CD4-positive, alpha-beta T cell treated with Interleukin-4 for 1 hour (primary cell): ENCODE measurements around the gene CDH4.
"Not testable (repeated sequence)": the region's sequence is repeated elsewhere in the genome, so short reads cannot be mapped to it uniquely, and the experiment has no call there.

Experiments
- DNase-seq, 2 donors: peaks; one replicate each; pipeline ENCODE4 v3.0.0-alpha.2; 2020 to 2022

Gene CDH4

DNA sequence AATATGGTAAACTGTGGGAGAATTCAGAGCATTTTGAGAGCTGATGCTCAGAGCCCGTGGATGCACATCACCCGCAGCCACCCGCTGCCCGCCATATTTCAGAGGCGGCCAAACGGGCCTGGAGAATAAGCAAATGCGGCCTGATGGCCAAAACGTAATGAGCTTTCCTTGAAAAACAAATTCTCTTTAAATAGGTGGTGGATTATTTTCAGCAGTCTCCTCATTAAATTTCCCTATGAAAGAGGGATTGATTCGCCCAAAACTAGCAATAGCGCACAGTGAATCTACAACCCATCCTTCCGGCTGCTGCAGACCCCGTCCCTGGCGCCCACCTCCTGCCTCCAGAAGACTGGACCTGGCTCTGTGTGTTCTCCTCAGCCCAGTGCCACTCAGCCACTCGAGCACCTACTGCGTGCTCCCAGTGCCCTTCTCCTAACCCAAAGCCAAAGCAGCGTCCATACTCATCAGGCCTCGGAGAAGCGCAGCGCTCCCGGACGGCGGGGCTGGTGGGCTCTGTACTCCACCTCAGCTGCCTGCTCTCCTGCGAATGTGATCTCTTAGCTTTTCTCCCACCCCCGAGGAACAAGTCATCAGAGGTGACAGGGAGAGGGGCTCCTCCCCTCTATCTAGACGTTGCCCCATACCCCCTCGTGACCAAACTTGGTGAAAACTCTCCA lies 588.9 kb downstream of the CDH4 start:
- DNase-seq: no peak

DNA sequence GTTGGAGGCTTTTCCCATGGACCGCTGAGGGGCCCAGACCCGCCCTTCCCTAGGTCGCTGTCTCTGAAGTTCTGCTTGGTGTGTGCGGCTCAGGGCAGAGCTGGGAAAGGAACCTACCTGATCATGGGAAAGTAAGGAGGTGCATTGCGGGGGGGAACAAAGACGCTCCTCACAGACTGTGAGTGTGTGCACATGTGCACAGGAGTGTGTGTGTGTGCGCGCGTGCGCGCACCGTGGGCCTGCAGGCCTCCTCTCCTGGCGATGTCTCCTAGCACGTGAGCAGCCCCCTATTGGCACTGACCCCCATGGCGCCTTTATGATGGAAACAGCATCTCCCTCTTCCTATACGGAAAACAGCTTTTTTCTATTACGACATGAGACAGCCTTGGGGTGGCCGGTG lies 589.5 kb downstream of the CDH4 start:
- no peak for DNase-seq

DNA sequence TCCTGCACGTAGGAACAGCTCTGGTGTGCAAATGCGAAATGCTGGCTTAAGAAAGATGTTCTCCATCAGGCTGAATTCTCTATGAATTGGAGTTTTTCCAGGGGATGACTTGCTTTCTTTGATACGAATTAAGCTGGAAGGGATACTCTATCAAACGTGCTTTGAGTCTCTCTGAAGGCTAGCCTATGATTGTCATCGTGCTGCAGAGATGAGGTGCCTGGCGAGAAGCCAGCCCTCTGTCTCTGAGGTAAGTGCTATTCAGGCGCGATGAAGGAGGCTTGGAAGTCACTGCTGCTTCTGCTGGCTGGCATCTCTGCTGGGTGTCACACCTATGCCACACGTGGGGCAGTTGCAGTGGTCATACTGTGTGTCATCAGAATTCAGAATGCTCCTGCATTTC lies 589.9 kb downstream of the CDH4 start:
- DNase-seq: no peak

DNA sequence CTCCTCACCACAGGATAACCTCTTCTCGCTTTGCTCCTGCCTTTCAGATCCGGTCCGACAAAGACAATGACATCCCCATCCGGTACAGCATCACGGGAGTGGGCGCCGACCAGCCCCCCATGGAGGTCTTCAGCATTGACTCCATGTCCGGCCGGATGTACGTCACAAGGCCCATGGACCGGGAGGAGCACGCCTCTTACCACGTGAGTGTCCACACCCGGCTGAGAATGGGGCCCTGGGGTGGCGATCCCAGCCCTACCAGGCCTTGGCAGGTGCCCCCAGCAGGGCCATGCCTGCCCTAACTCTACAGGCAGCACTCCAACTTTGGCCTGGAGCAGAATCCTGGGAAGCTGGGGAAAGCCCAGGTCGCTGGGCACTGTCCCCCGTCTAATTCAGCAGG lies 592.6 kb downstream of the CDH4 start:
- DNase-seq: no peak

DNA sequence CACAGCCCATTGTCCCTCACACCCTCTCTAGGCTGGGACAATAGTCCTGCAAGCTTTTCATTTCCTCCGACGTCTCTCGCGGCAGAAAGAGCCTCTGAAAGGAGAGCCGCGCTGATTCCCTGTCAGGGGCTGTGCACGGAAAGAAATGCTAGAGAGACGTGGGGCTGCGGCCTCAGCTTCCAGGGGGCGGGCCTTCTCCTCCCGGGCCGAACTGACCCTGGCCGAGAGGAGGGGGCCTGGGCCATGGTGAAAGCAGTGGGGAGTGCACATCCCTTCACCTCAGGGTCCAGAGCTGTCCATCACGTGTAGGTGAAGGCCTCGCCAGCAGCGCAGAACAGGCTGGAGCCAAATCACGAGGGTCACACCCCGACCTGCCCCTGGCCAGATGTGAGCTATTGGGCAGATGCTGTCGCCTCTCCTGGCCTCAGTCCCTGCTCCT lies 593.2 kb downstream of the CDH4 start:
- no peak for DNase-seq

DNA sequence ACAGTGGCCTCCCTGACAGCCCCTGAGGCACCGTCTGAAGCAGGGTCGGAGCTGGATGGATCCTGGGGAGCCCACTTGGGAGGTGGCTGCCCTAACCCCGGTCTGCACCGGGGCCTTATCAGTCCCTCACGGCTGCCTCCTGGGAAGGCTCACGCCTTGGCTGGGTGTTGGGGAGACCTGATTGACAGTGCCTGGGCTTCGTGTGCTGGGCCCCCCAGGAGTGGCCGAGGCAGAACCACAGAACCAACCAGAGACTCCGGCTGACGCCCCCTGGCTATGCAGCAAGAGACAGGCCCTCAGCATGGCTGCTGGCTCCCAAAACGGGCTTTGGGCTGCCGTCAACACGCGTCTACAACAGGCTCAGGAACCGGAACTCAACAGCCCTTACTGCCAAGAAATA lies 594.0 kb downstream of the CDH4 start:
- no peak for DNase-seq

DNA sequence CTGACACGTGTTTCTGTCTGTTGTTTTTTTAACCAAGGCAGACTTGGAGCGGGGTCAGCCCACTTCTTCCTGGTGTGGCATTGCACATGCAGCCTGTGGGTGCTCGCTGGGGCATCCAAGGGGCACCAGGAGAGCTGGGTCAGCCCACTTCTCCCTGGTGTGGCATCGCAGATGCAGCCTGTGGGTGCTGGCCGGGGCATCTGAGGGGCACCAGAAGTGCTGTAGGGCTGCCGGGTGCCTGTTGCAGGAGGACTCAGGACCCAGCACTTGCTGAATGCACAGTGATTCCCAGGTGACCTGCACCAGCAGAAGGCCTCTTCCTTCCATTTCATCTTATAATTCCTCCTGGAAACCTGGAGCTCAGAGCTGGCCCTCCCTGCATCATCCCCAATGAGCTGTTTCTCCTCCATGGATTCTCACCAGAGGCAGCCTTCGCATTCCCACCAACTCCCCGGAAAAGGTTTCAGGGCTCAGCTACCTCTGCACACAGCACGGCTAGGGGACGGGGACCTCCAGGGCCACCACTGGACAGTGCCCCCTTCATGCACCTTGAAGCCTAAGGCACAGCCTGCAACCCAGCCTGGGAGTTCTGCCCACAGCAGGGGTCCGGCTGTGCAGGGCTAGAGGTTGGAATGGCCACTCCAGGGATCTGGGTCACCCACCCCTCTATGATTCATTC lies 594.8 kb downstream of the CDH4 start:
- DNase-seq: no peak

DNA sequence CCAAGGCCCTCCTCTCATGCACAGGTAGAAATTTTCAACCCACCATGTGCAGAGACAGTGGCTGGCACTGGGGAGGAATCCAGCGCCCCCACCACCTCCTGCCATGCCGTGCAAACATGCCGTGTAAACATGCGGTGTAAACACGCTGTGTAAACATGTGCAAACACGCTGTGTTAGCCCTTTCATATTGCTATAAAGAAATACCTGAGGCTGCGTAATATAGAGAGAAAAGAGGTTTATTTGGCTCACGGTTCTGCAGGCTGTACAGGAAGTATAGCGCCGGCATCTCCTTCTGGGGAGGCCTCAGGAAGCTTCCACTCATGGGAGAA lies 595.3 kb downstream of the CDH4 start:
- DNase-seq: no peak

DNA sequence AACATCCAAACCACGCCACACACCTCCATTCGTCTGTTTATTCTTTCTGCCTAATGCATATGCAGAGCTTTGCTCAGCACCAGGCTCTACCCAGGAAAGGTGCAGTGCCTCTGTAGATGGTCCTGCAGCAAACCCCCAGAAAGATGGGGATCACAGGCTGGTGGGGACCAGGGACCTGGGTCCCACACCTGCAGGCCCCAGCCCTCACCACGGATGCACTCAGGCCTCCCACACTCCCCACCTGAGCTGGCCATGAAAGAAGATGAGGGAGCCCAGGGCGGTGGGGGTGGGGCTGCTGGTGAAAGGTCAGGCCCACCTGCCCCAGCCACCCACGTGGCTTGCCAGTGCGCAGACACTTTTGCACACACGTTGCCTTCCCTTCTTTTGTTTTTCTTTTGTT lies 595.9 kb downstream of the CDH4 start:
- no peak for DNase-seq

DNA sequence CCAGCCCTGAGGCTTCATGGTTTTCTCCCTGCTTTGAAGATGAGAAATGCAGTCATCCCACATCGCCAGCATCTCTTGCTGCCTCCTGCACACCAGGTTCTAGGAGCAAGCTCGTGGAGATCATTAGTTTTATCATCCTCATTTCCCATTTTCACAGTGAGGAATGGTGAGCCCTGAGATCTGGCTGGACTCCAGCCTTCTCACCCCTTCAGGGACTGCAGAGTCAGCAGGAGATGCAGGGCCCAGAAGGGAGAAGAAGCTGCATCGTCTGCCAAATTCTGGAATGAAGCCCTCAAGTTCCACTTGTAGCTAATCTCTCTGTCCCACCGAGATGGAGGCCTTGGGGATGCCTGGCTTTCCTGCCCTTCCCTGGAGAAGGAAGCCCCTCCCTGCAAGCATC lies 596.8 kb downstream of the CDH4 start:
- no peak for DNase-seq

DNA sequence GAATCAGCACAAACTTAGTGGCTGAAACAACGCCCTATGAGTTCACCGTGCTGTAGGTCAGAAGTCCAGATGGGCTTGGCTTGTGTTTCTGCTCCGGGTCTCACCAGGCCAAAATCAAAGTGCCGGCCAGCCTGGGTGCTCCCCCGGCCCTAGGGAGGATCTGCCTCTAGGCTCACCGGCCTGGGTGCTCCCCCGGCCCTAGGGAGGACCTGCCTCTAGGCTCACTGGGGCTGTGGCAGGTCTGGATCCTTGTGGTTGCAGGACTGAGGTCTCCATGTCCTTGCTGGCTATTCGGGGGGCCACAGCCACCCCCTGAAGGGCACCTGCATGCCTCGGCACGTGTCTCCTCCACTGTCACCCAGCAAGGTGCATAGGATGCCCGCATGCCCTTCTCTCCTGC lies 597.3 kb downstream of the CDH4 start:
- no peak for DNase-seq

DNA sequence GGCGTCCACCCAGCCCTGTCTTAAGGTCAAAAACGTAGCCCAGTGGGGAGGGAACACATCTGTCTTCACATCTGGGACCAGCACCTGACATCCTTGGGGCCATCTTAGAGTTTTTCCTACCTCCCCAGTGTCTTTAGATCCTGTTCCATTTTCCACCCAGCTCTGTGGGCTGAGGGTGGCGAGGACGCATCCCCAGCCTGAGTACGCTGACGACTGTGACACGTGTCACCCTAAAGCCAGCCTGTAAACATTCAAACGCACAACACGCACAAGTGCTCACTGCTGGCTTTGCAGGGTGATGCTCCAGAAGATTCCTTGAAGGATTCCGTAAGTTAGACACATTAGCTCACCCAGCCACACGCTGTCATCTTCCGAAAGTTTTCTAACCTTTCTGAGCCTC lies 597.8 kb downstream of the CDH4 start:
- no peak for DNase-seq

DNA sequence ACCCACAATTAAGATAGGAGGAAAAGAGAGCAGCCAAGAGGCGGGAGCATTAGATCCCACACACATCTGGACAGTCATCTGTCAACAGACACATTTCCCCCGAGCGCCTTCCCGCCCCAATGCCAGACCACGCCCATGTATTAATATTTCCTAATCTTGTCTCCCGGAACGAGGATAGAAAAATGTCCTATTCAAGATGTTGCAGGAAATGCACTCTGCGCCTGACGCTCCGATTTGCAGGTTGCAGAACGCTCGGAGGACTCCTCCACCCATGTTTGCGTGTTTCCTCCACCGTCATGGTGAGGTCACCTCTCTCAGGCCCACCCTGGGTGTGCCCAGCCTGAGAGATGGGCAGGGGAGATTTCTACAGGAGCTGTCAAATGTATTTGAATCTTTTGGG lies 598.4 kb downstream of the CDH4 start:
- DNase-seq: no peak

DNA sequence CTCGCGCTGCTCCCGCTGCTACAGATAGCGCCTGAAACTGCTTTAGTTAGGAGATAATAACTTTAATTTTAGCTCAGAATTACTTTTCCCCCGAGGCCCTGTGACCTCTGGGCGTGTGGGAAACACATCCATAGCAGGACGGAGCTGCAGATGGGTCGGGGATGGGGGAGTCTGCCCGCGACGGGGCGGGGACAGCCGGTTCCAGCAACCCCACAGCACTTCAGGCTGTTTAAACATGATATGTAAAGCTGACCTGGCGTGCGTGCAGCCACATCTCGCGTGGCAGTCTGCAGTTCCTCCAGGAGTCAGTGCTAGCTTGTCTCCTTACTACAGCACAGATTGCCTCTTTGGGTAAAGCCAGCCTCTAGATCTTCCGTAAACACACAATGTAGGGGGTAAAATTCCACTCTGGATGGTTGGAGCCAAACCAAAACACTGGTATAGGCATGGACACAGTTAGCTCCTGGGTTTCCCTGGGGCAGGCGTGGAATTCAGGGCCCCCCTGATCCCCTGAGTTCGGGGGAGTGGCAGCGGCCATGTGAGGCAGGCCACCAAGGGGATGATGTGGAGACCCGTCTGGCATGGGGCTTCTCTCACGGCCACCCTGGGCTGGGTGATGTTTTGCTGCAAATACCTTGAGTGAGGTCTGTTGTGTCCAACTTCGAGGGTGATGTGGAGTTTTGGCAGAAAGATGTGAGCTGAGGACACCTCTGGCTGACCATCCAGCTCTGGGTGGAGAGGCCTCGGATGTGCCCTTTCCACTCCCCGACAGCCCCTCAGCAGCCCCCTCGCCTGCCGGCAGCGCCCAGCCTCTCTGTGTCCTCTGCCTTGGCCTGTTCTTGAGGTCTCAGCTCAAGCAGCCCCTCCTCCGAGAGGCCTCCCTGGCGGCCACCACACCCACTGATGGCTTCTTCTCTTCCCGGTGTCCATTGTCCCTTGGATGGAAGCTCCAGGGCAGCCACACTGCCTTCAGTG lies 599.2 kb downstream of the CDH4 start:
- DNase-seq: no peak

DNA sequence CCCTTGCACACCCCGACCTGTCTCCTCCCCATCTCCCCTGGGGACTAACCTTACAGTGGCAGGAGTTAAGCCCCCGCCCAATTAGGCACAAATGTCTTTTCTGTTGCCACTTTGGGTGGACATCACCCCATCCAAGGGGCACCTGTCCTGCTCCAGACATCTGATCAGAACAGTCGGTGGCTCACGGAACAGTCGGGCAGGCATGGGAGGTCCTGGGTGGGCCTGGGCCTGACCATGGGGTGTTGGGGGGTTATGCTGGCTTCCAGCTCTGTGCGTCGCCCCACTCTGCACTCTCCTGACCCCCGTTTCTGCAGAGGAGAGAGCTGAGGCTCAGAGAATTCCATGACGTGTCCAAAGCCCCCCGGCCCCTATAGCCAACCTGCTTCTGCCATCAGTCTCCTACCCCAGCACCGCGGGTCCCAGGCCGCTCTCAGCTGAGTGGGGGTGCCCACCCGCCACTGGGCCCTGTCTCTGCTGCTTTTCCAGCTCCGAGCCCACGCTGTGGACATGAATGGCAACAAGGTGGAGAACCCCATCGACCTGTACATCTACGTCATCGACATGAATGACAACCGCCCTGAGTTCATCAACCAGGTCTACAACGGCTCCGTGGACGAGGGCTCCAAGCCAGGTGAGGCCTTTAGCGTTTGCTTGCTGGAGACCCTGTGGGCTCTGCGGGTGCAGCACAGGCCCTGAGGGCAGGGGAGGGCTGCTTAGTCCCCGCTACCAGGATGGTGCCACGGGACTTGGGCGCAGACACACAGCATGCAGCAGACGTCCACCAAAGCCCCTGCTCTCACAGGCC lies 600.4 kb downstream of the CDH4 start:
- DNase-seq: no peak

DNA sequence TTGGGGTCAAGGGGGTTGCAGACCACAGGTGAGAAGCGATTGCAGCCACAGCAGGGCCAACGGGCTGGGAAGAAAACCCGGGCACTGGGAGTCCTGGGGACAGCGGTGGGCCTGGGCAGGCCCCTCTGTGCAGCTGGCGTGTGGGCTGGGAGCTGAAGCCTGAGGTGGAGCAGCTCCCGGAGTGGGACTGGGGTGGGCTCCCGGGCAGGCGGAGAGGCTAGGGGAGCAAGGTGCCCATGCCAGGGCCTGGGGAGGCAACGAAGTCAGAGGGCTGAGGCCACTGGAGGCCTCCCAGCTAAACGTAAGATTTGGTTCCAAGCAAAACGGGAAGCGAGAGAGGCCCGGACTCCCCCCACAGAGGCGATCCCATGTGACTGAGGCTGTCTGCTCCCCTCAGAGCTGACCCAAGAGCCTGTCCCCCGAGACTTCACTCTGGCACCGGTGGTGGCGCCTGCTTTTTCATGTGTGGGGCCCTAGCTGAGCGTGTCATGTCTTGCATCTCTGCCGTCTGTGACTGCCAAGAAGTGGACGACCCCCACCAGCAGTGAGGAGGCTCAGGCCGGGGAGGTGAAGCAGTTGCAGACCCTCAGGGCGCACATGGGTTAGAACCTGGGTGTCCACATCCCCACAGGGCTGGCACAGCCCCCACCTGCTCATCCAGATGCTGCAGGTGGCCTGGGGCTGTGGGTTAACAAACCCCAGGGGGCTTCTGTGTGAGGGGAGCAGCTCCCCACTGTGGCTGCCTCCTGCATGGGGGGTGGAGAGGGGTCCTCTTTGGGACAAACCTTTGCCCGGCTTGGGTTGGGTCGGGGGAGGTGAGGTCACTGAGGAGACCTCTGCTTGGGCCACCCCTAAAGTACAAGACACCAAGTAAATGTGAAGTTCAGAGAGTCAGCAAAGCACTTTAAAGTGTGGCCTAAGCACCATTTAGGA lies 601.3 kb downstream of the CDH4 start:
- no peak for DNase-seq

DNA sequence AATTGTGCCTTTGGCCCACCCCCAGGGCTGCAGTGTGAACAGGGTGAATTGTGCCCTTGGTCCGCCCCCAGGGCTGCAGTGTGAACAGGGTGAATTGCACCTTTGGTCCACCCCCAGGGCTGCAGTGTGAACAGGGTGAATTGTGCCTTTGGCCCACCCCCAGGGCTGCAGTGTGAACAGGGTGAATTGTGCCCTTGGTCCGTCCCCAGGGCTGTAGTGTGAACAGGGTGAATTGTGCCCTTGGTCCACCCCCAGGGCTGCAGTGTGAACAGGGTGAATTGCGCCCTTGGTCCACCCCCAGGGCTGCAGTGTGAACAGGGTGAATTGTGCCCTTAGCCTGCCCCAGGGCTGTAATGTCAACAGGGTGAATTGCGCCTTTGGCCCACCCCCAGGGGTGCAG lies 602.5 kb downstream of the CDH4 start:
- not testable (repeated sequence) for DNase-seq

DNA sequence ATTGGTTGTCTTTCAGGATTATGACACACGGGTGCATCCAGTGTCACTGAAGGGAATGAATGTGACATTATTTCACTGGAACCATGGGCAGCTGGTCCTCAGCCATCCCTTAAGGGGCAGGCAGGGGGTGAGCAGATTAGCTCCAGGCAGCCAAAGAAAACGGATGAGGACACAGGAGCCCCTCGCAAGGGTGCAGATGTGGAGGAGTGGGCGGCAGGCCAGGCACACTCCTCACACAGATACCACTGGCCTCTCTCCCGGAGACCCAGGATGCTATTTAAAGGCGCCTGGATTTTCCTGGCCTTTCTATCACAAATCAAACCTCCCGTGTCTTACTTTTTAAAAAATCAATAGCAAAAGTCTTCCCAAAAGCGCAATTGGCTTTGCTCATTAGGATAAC lies 603.2 kb downstream of the CDH4 start:
- no peak for DNase-seq

DNA sequence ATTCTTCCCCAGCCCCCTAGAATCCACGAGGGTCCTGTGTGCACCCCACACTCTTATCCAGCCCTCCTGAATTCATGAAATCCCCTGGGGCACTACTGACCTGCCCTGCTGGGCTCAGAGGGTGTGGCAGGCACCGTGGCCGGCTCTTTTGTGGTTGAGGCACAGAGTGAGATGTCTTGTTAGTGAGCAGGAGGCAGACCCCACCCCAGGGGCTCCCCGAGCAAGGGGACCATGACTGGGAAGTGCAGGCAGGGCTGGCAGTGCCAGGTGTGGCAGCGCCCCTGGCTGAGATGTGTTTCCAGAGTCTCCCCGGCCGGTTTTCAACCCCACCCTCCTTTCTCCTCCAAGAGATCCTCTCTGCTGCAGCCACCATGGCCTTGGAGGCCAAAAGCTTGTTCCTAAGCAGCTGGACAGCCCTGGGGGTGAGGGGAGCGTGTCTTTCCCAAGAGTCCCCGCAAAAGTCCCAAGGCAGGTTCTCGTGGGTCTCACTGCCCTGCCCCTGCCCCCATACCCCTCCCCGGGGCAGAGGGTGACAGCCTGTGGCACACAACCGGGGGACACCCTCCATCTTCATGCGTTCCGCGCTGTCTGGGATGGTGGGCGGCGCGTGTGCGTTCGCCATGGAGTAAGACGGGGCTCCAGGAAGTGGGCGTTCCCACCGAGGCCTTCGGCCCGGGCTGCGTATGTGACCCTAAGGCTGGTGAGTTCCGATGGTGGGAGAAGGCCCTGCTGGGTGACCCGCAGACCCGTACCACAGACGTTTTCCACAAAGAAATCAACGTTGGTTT lies 604.8 kb downstream of the CDH4 start:
- DNase-seq: no peak

DNA sequence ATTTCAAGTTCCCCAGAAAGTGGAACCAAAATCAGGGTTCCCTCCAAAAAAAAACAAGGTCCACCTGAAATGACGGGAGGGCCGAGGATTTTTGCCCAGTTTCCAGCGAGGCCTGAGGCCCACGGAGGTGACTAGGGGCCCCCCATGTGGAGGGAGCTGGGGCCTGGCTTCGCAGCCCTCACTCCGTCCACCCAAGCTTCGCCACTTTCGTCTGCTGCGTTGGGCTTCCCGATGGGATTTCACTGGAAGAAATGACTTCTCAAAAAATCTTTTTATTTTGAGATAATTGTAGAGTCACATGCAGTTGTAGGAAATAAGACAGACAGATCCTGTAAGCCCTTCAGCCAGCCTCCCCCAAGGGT lies 605.3 kb downstream of the CDH4 start:
- no peak for DNase-seq

DNA sequence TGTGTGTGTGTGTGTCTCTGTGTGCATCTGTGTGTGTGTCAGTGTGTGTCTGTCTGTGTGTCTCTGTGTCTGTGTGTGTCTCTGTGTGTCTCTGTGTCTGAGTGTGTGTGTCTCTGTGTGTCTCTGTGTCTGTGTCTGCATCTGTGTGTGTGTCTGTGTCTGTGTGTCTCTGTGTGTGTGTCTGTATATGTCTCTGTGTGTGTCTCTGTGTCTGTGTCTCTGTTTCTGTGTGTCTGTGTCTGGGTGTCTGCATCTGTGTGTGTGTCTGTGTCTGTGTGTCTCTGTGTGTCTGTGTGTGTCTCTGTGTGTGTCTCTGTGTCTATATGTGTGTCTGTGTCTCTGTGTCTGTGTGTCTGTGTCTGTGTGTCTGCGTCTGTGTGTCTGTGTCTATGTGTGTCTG lies 605.8 kb downstream of the CDH4 start:
- no peak for DNase-seq
